ENCODE measurements around the gene MUC4. TPM values are rescaled to one million over a fixed set of nuclear protein-coding genes. Genes with fewer than 3 reads are reported as not detected.
"Not testable (repeated sequence)": the region's sequence is repeated elsewhere in the genome, so short reads cannot be mapped to it uniquely, and the experiment has no call there.

MUC4 gene
- total RNA-seq, 1 experiment from 2014 or later: 3.6 TPM

DNA sequence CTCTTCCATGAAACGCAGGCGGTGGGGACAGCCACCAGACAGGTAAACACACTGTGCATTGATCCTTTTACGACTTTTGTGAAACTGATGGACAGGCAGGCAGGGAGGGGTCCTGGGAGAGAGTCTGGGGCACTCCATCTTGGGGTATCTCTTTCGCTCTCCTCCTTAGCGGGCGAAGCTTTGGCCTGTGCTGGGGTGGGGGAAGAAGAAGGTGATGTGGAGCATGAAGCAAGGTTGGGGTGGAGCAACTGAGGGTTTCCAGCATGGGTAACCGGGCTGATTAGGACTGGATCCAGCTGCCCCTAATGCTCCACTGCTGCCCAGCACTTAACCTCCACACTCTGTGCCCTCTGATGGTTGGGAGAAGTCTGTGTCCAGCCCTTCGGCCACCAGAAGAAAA lies 65.4 kb downstream of the MUC4 start:
- CTCF ChIA-PET: interaction anchor here (0.6 to 1.1 kb wide), 2 partner anchors 105 to 403 kb away, joined by 3 read pairs; no protein-coding TSS in a partner anchor
- no TSS peak for BruUV-seq (replicated peaks)
- intact Hi-C loops (cut with micrococcal nuclease; ENCODE audit: unreplicated experiment): loop anchor here (10.0 kb wide), 2 partner anchors 108 to 122 kb away; no protein-coding TSS in a partner anchor
- no peak for DNase-seq
- H3K4me3 Mint-ChIP-seq (ENCODE audit: low read depth, unreplicated experiment): no peak overlapping the region
- no peaks in the 10 kb centered on the region for H3K4me1 Mint-ChIP-seq (ENCODE audit: low read depth, unreplicated experiment)
- no peaks in the 10 kb centered on the region for H3K27me3 Mint-ChIP-seq (ENCODE audit: unreplicated experiment)
- TF ChIP-seq, protein P1, sequence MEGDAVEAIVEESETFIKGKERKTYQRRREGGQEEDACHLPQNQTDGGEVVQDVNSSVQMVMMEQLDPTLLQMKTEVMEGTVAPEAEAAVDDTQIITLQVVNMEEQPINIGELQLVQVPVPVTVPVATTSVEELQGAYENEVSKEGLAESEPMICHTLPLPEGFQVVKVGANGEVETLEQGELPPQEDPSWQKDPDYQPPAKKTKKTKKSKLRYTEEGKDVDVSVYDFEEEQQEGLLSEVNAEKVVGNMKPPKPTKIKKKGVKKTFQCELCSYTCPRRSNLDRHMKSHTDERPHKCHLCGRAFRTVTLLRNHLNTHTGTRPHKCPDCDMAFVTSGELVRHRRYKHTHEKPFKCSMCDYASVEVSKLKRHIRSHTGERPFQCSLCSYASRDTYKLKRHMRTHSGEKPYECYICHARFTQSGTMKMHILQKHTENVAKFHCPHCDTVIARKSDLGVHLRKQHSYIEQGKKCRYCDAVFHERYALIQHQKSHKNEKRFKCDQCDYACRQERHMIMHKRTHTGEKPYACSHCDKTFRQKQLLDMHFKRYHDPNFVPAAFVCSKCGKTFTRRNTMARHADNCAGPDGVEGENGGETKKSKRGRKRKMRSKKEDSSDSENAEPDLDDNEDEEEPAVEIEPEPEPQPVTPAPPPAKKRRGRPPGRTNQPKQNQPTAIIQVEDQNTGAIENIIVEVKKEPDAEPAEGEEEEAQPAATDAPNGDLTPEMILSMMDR (IDR thresholded peaks at IDR 0.05; ENCODE audit: unreplicated experiment): no peak
- H3K9me3 Mint-ChIP-seq (ENCODE audit: low read depth, unreplicated experiment): no peaks in the 10 kb centered on the region
- peaks cover 7% of the 10 kb centered on the region for H3K36me3 Mint-ChIP-seq (ENCODE audit: insufficient read depth, unreplicated experiment)
- H3K27ac Mint-ChIP-seq (ENCODE audit: unreplicated experiment): no peak overlapping the region

DNA sequence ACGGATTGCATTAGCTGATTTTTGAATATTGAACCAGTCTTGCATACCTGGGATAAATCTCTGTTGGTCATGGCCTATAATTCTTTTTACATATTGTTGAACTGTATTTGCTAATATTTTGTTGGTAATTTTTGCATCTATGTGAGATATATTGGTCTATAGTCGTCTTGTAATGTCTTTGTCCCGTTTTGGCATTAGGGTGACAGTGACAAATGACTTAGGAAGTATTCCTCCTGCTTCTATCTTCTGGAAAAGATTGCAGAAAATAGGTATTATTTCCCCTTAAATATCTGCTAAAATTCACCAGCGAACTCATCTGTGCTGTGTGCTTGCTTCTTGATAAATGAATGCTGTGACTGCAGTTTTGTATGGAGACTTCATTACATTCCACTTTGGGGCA lies 67.3 kb downstream of the MUC4 start:
- BruUV-seq (replicated peaks): no TSS peak
- DNase-seq: no peak
- H3K4me1 Mint-ChIP-seq (ENCODE audit: low read depth, unreplicated experiment): no peaks in the 10 kb centered on the region
- intact Hi-C loops (cut with micrococcal nuclease; ENCODE audit: unreplicated experiment): loop anchor here (2.0 to 10.0 kb wide), 3 partner anchors 16 to 120 kb away; no protein-coding TSS in a partner anchor
- CTCF ChIA-PET: no interaction called here
- TF ChIP-seq, protein P1 (IDR thresholded peaks at IDR 0.05; ENCODE audit: unreplicated experiment): no peak
- H3K27ac Mint-ChIP-seq (ENCODE audit: unreplicated experiment): no peak overlapping the region
- no peaks in the 10 kb centered on the region for H3K9me3 Mint-ChIP-seq (ENCODE audit: low read depth, unreplicated experiment)
- H3K36me3 Mint-ChIP-seq (ENCODE audit: insufficient read depth, unreplicated experiment): peaks cover 7% of the 10 kb centered on the region
- H3K27me3 Mint-ChIP-seq (ENCODE audit: unreplicated experiment): no peaks in the 10 kb centered on the region
- no peak overlapping the region for H3K4me3 Mint-ChIP-seq (ENCODE audit: low read depth, unreplicated experiment)

DNA sequence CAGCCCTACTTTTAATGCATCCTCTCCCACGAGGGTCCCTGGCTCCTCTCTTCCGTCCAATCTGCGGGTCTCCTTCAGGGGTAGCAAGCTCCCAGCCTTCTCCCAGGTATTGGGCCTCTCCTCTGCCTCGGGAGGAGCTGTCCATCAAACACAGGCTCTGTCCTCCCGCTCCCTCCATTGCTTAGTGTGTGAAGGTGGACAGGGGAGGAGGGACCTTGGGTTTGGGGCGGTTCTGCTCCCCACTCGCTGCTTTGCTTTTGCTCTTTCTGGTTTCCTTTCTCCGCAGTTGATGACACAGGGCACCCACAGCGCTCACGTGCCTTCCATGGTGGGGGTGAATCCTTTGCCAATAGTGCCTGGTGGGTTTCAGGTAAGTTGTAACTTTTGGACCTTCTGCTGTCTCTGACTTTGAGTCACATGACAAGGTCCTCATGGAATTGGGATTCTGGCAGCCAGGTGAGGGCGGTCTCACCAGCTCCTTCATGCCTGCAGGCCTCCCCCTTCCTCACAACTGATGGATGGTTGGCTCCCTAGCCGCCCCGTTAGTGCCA lies 72.1 kb downstream of the MUC4 start:
- Mint-ChIP-seq H3K4me3 (ENCODE audit: low read depth, unreplicated experiment) (no peak overlapping the region), H3K9me3 (ENCODE audit: low read depth, unreplicated experiment) (no peaks in the 10 kb centered on the region), H3K4me1 (ENCODE audit: low read depth, unreplicated experiment) (no peaks in the 10 kb centered on the region), H3K27me3 (ENCODE audit: unreplicated experiment) (no peaks in the 10 kb centered on the region), H3K27ac (ENCODE audit: unreplicated experiment) (peak overlapping the region; percentile 55), H3K36me3 (ENCODE audit: insufficient read depth, unreplicated experiment) (peaks cover 8% of the 10 kb centered on the region)
- BruUV-seq (replicated peaks): no TSS peak
- TF ChIP-seq, protein P1 (IDR thresholded peaks at IDR 0.05; ENCODE audit: unreplicated experiment): no peak
- CTCF ChIA-PET: no interaction called here
- no peak for DNase-seq
- intact Hi-C loops (cut with micrococcal nuclease; ENCODE audit: unreplicated experiment): loop anchor here (10.0 kb wide), 2 partner anchors 115 kb away; no protein-coding TSS in a partner anchor

DNA sequence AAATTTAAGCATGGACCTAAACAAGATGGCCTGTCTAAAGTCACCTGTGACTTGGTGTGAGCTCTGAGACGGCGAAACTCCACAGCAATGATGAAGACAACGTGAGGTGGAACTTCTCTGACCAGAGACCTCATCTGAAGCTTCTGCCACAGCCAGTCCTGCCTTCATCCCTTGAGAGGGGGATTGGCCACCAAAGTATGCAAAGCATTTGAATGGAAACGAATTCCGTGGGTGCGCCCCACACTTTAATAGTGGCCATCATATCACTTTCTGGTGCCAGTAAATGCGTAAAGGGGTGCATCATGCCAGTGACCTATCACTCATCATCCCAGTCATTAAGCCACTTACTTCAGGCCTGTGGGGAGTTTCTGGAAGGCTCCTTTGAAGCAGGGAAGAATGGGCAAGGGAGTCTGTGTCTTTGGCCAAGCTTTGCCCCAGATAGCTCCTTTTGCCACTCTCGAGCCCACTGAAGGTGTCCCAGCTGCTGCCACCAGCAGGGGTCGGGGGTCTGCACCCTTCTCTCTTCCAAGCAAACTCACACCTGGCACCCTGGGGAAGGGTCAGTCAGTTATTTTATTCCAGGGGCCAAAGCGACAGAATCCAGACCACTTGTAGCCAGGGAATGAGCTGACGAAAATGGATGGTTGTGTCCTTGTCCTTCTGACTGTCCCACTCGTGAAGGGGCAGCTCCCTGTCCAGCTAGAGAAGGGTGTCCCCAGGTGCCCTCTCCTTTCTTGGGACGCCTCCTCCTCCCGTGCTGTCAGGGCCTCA lies 73.3 kb downstream of the MUC4 start:
- H3K36me3 Mint-ChIP-seq (ENCODE audit: insufficient read depth, unreplicated experiment): peaks cover 9% of the 10 kb centered on the region
- DNase-seq: no peak
- CTCF ChIA-PET: interaction anchor here (0.6 kb wide), 1 partner anchor 79 kb away, joined by 3 read pairs; no protein-coding TSS in a partner anchor
- no peak overlapping the region for H3K4me3 Mint-ChIP-seq (ENCODE audit: low read depth, unreplicated experiment)
- TF ChIP-seq, protein P1 (IDR thresholded peaks at IDR 0.05; ENCODE audit: unreplicated experiment): no peak
- intact Hi-C loops (cut with micrococcal nuclease; ENCODE audit: unreplicated experiment): no loop called here
- no TSS peak for BruUV-seq (replicated peaks)
- no peaks in the 10 kb centered on the region for H3K4me1 Mint-ChIP-seq (ENCODE audit: low read depth, unreplicated experiment)
- H3K9me3 Mint-ChIP-seq (ENCODE audit: low read depth, unreplicated experiment): no peaks in the 10 kb centered on the region
- no peaks in the 10 kb centered on the region for H3K27me3 Mint-ChIP-seq (ENCODE audit: unreplicated experiment)
- no peak overlapping the region for H3K27ac Mint-ChIP-seq (ENCODE audit: unreplicated experiment)

DNA sequence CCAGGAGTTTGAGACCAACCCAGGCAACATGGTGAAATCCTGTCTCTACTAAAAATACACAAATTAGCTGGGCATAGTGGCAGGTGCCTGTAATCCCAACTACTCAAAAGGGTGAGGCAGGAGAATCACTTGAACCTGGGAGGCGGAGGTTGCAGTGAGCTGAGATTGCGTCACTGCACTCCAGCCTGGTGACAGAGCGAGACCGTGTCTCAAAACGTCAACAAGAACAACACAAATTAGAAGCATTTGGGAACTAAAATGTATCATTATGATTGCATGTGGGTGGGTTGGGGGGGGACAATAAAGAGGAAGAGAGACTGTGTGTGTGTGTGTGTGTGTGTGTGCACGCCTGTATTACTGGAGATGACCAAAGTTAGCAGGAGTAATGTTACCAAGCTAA lies 73.9 kb downstream of the MUC4 start:
- H3K9me3 Mint-ChIP-seq (ENCODE audit: low read depth, unreplicated experiment); H3K27ac Mint-ChIP-seq (ENCODE audit: unreplicated experiment); H3K27me3 Mint-ChIP-seq (ENCODE audit: unreplicated experiment); BruUV-seq (replicated peaks); H3K4me1 Mint-ChIP-seq (ENCODE audit: low read depth, unreplicated experiment); DNase-seq; H3K36me3 Mint-ChIP-seq (ENCODE audit: insufficient read depth, unreplicated experiment); H3K4me3 Mint-ChIP-seq (ENCODE audit: low read depth, unreplicated experiment); intact Hi-C loops (cut with micrococcal nuclease; ENCODE audit: unreplicated experiment): not testable (repeated sequence)
- CTCF ChIA-PET: interaction anchor here (0.5 to 0.6 kb wide), 2 partner anchors 26 to 80 kb away, joined by 3 read pairs; no protein-coding TSS in a partner anchor

All from Calu3 (cell line).